Mesenchymal stem cell (in vitro differentiated cells and primary cell): ENCODE data around the gene ELOVL2.
"Not testable (repeated sequence)": the region's sequence is repeated elsewhere in the genome, so short reads cannot be mapped to it uniquely, and the experiment has no call there.

ENCODE experiments used
- DNase-seq: peaks from one replicate; pipeline ENCODE4 v3.0.0-alpha.2; 2013
- H2AFZ ChIP-seq: one replicate; pipeline ENCODE4 v1.6.1; 2013; ENCODE audit warnings: low read depth, mild to moderate bottlenecking, control low read depth, inconsistent platforms, low read length, moderate library complexity
- H2AK5ac ChIP-seq: 2 replicates; pipeline ENCODE4 v1.6.1; 2013; ENCODE audit warnings: low read length, moderate library complexity, mild to moderate bottlenecking, inconsistent platforms; ENCODE audit not compliant: severe bottlenecking
- H2BK120ac ChIP-seq: one replicate; pipeline ENCODE4 v1.6.1; 2013; ENCODE audit warnings: low read depth, mild to moderate bottlenecking, inconsistent platforms, low read length, moderate library complexity
- H2BK12ac ChIP-seq, 2 experiments: one replicate each; pipeline ENCODE4 v1.6.1; 2013; ENCODE audit warnings: inconsistent platforms in 2 of 2, low read length in 2 of 2, mild to moderate bottlenecking in 2 of 2, moderate library complexity in 2 of 2, control low read depth in 1 of 2
- H2BK15ac ChIP-seq: one replicate; pipeline ENCODE4 v1.6.1; 2013; ENCODE audit warnings: mild to moderate bottlenecking, low read depth, inconsistent platforms; ENCODE audit not compliant: poor library complexity, severe bottlenecking
- H2BK5ac ChIP-seq: 2 replicates; pipeline ENCODE4 v1.6.1; 2013; ENCODE audit warnings: low read depth, mild to moderate bottlenecking, low read length, control low read depth, inconsistent platforms; ENCODE audit not compliant: poor library complexity, severe bottlenecking
- H3K14ac ChIP-seq, 2 experiments: one replicate each; pipeline ENCODE4 v1.6.1; 2013; ENCODE audit warnings: inconsistent platforms in 2 of 2, low read length in 2 of 2, control low read depth in 1 of 2, mild to moderate bottlenecking in 1 of 2, moderate library complexity in 1 of 2
- H3K18ac ChIP-seq, 2 experiments: one replicate each; pipeline ENCODE4 v1.6.1; 2013; ENCODE audit warnings: inconsistent platforms in 2 of 2, low read length in 2 of 2, control low read depth in 1 of 2, low read depth in 1 of 2, mild to moderate bottlenecking in 1 of 2
- H3K23ac ChIP-seq, 2 experiments: one replicate each; pipeline ENCODE4 v1.6.1; 2013; ENCODE audit warnings: inconsistent platforms in 2 of 2, low read length in 2 of 2, mild to moderate bottlenecking in 2 of 2, moderate library complexity in 2 of 2, control low read depth in 1 of 2
- H3K27ac ChIP-seq: 2 replicates; pipeline ENCODE4 v1.5.1; 2013; ENCODE audit warnings: mild to moderate bottlenecking, moderate library complexity, low read length, control low read depth, inconsistent platforms; ENCODE audit not compliant: poor library complexity, severe bottlenecking
- H3K27me3 ChIP-seq, 2 experiments: 2 replicates each; pipeline versions ENCODE4 v1.6.1 to v1.7.0; 2013; ENCODE audit warnings: low read length in 2 of 2, mild to moderate bottlenecking in 2 of 2, moderate library complexity in 2 of 2, control low read depth in 1 of 2, inconsistent platforms in 1 of 2; ENCODE audit not compliant: control insufficient read depth in 1 of 2, insufficient read depth in 1 of 2
- H3K36me3 ChIP-seq, 2 experiments: 2 replicates each; pipeline versions ENCODE4 v1.6.1 to v1.7.0; 2013; ENCODE audit warnings: low read length in 2 of 2, control low read depth in 1 of 2, inconsistent platforms in 1 of 2, low read depth in 1 of 2, mild to moderate bottlenecking in 1 of 2; ENCODE audit not compliant: insufficient read depth in 2 of 2, control insufficient read depth in 1 of 2
- H3K4ac ChIP-seq, 2 experiments: one replicate each; pipeline ENCODE4 v1.6.1; 2013; ENCODE audit warnings: inconsistent platforms in 2 of 2, low read length in 2 of 2, mild to moderate bottlenecking in 2 of 2, moderate library complexity in 2 of 2, control low read depth in 1 of 2, low read depth in 1 of 2
- H3K4me1 ChIP-seq: 2 replicates; pipeline ENCODE4 v1.6.1; 2013; ENCODE audit warnings: low read depth, low read length, control low read depth; ENCODE audit not compliant: control insufficient read depth, insufficient read depth
- H3K4me2 ChIP-seq: 2 replicates; pipeline ENCODE4 v1.6.1; 2013; ENCODE audit warnings: low read length, mild to moderate bottlenecking, inconsistent platforms; ENCODE audit not compliant: poor library complexity, severe bottlenecking
- H3K4me3 ChIP-seq, 2 experiments: 2 replicates each; pipeline versions ENCODE4 v1.5.1 to v1.7.0; 2013; ENCODE audit warnings: low read length in 2 of 2, mild to moderate bottlenecking in 2 of 2, control low read depth in 1 of 2, low read depth in 1 of 2; ENCODE audit not compliant: insufficient read depth in 1 of 2
- H3K79me1 ChIP-seq: replicated peaks from 2 replicates; pipeline ENCODE4 v1.6.1; 2013; ENCODE audit warnings: mild to moderate bottlenecking, control low read depth, low read length, inconsistent platforms; ENCODE audit not compliant: poor library complexity, severe bottlenecking
- H3K9ac ChIP-seq: 2 replicates; pipeline ENCODE4 v1.7.0; 2013; ENCODE audit warnings: mild to moderate bottlenecking, low read length, moderate library complexity
- H3K9me3 ChIP-seq: 2 replicates; pipeline ENCODE4 v1.7.0; 2013; ENCODE audit warnings: mild to moderate bottlenecking, low read length; ENCODE audit not compliant: control insufficient read depth
- H4K8ac ChIP-seq: one replicate; pipeline ENCODE4 v1.6.1; 2013; ENCODE audit warnings: inconsistent platforms, mild to moderate bottlenecking, low read length, moderate library complexity
- H4K91ac ChIP-seq: one replicate; pipeline ENCODE4 v1.6.1; 2013; ENCODE audit warnings: mild to moderate bottlenecking, low read length, inconsistent platforms
- WGBS: methylation state at CpG from one replicate; pipeline ENCODE4 v1.1.7; 2013; ENCODE audit warnings: mixed read lengths; 5-methylcytosine and 5-hydroxymethylcytosine counted together

The ELOVL2 gene

GRCh38 chr6:11003297-11003696 is 40.8 kb downstream of the ELOVL2 start:
- H3K18ac ChIP-seq, H3K9ac ChIP-seq, H2BK5ac ChIP-seq, DNase-seq, H3K27me3 ChIP-seq, H3K4me3 ChIP-seq, H3K79me1 ChIP-seq, H3K4me1 ChIP-seq, H3K14ac ChIP-seq, H2AK5ac ChIP-seq, H3K23ac ChIP-seq, H2BK120ac ChIP-seq, H3K4me2 ChIP-seq, H4K91ac ChIP-seq, H3K4ac ChIP-seq, H2BK12ac ChIP-seq, H3K36me3 ChIP-seq, H2AFZ ChIP-seq, H4K8ac ChIP-seq, H2BK15ac ChIP-seq, H3K27ac ChIP-seq, H3K9me3 ChIP-seq: not testable (repeated sequence)
- WGBS = no CpG with 5 or more reads among the region's 5 CpGs

GRCh38 chr6:11002176-11002575 is 41.9 kb downstream of the ELOVL2 start:
- DNase-seq = no peak
- Histone ChIP-seq H2BK120ac (no peak overlapping the region), H3K23ac (no peak overlapping the region), H2AK5ac (no peak overlapping the region), H3K14ac (no peak overlapping the region), H3K9ac (no peak overlapping the region), H4K91ac (no peak overlapping the region), H3K36me3 (no peaks in the 10 kb centered on the region), H2BK15ac (no peak overlapping the region), H3K4ac (no peak overlapping the region), H2AFZ (no peak overlapping the region), H2BK12ac (peak overlapping the region in 1 of 2 experiments; percentile 48), H3K9me3 (no peaks in the 10 kb centered on the region), H3K18ac (no peak overlapping the region), H3K4me3 (no peak overlapping the region), H3K4me1 (peaks cover 2% of the 10 kb centered on the region), H3K79me1 (no peaks in the 10 kb centered on the region), H3K27ac (no peak overlapping the region), H3K4me2 (no peak overlapping the region), H3K27me3 (no peaks in the 10 kb centered on the region), H4K8ac (no peak overlapping the region), H2BK5ac (no peak overlapping the region)
- WGBS = 100% methylated on average over 1 of the region's 2 CpGs

- Histone ChIP-seq H3K27ac (no peak overlapping the region), H3K36me3 (no peaks in the 10 kb centered on the region), H4K8ac (no peak overlapping the region), H2BK120ac (no peak overlapping the region), H3K18ac (no peak overlapping the region), H2BK12ac (no peak overlapping the region), H3K14ac (no peak overlapping the region), H2AFZ (no peak overlapping the region), H3K4me3 (no peak overlapping the region), H3K9ac (no peak overlapping the region), H2AK5ac (no peak overlapping the region), H2BK5ac (no peak overlapping the region), H3K4me2 (no peak overlapping the region), H3K79me1 (no peaks in the 10 kb centered on the region), H3K23ac (no peak overlapping the region), H3K4me1 (no peaks in the 10 kb centered on the region), H4K91ac (no peak overlapping the region), H3K4ac (no peak overlapping the region), H2BK15ac (no peak overlapping the region), H3K27me3 (no peaks in the 10 kb centered on the region), H3K9me3 (no peaks in the 10 kb centered on the region)
- WGBS = 76% methylated on average over 2 of the region's 2 CpGs
- no peak for DNase-seq
Measured at GRCh38 chr6:10999994-11000393, 44.1 kb downstream of the ELOVL2 start.

GRCh38 chr6:10995114-10995707 is 48.9 kb downstream of the ELOVL2 start:
- Histone ChIP-seq H2BK15ac (no peak overlapping the region), H3K23ac (no peak overlapping the region), H4K91ac (no peak overlapping the region), H2AK5ac (no peak overlapping the region), H3K9ac (no peak overlapping the region), H4K8ac (no peak overlapping the region), H2AFZ (no peak overlapping the region), H3K4me1 (no peaks in the 10 kb centered on the region), H2BK120ac (no peak overlapping the region), H3K4ac (no peak overlapping the region), H3K14ac (no peak overlapping the region), H2BK12ac (no peak overlapping the region), H3K4me3 (no peak overlapping the region), H3K4me2 (no peak overlapping the region), H3K79me1 (no peaks in the 10 kb centered on the region), H3K36me3 (no peaks in the 10 kb centered on the region), H3K27ac (no peak overlapping the region), H3K18ac (no peak overlapping the region), H2BK5ac (no peak overlapping the region), H3K27me3 (no peaks in the 10 kb centered on the region), H3K9me3 (no peaks in the 10 kb centered on the region)
- WGBS = 82% methylated on average over 4 of the region's 4 CpGs
- no peak for DNase-seq
